Measurements from ENCODE around the gene FARP1.

- no peak for TF ChIP-seq CTCF (IDR thresholded peaks at IDR 0.05)
- TF ChIP-seq POLR2A (IDR thresholded peaks at IDR 0.05; ENCODE audit: low read length): no peak
- TF ChIP-seq JUN (IDR thresholded peaks at IDR 0.05): no peak
- TF ChIP-seq MAZ (IDR thresholded peaks at IDR 0.05; ENCODE audit: borderline replicate concordance, low read depth, low read length): no peak
- no peak for TF ChIP-seq RARB (CRISPR knock-in tag; IDR thresholded peaks at IDR 0.05)
- no peak for TF ChIP-seq TP53 (CRISPR knock-in tag; IDR thresholded peaks at IDR 0.05)
- TF ChIP-seq JUNB (IDR thresholded peaks at IDR 0.05): no peak
- TF ChIP-seq EP300 (IDR thresholded peaks at IDR 0.05): no peak
- no peak for TF ChIP-seq ELK1 (IDR thresholded peaks at IDR 0.05; ENCODE audit: low read depth, low read length)
- TF ChIP-seq MAX (IDR thresholded peaks at IDR 0.05): no peak
- no peak for TF ChIP-seq CBX8 (IDR thresholded peaks at IDR 0.05)
Observed at GRCh38 chr13:98100481-98100880, 42.4 kb upstream of the FARP1 start.

Data from A549 (cell line).